Lung (tissue), 12 donors: ENCODE results near the gene SEC14L3. TPM values are rescaled to one million over a fixed set of nuclear protein-coding genes. Genes with fewer than 3 reads are reported as not detected.

Experiments used
- ATAC-seq: fragments of 200-7000 bp; cut with Tn5 transposase; one replicate; pipeline ENCODE4 v1.9.1; 2020; ENCODE audit warnings: moderate number of reproducible peaks; ENCODE audit not compliant: insufficient read depth, low FRiP score
- DNase-seq, 3 donors: peaks; one replicate each; pipeline ENCODE4 v3.0.0-alpha.2; 2013 to 2017
- H3K27ac ChIP-seq, 2 donors: one replicate each; pipeline ENCODE4 v1.5.1; 2013; ENCODE audit warnings: mild to moderate bottlenecking in 2 of 2, moderate library complexity in 2 of 2, control low read depth in 1 of 2, inconsistent platforms in 1 of 2, low read depth in 1 of 2, low read length in 1 of 2
- H3K27me3 ChIP-seq, 3 donors: one replicate each; pipeline ENCODE4 v1.5.1; 2013; ENCODE audit warnings: low read length in 2 of 3; ENCODE audit not compliant: control insufficient read depth in 3 of 3, insufficient read depth in 3 of 3
- H3K36me3 ChIP-seq, 4 donors: one replicate each; pipeline ENCODE4 v1.5.1; 2013; ENCODE audit warnings: low read length in 4 of 4, mild to moderate bottlenecking in 1 of 4, moderate library complexity in 1 of 4; ENCODE audit not compliant: control insufficient read depth in 4 of 4, insufficient read depth in 4 of 4
- H3K4me1 ChIP-seq, 5 donors: one replicate each; pipeline ENCODE4 v1.5.1; 2013; ENCODE audit warnings: low read length in 5 of 5, mild to moderate bottlenecking in 2 of 5, moderate library complexity in 1 of 5; ENCODE audit not compliant: control insufficient read depth in 5 of 5, insufficient read depth in 5 of 5
- H3K4me3 ChIP-seq: one replicate; pipeline ENCODE4 v1.5.1; 2013; ENCODE audit warnings: mild to moderate bottlenecking, control low read depth, moderate library complexity
- H3K9ac ChIP-seq, 2 donors: one replicate each; pipeline ENCODE4 v1.5.1; 2013; ENCODE audit warnings: low read length in 2 of 2, control low read depth in 1 of 2; ENCODE audit not compliant: insufficient read depth in 1 of 2
- H3K9me3 ChIP-seq, 4 donors: one replicate each; pipeline ENCODE4 v1.5.1; 2013; ENCODE audit warnings: low read length in 3 of 4, mild to moderate bottlenecking in 1 of 4, moderate library complexity in 1 of 4; ENCODE audit not compliant: control insufficient read depth in 4 of 4, insufficient read depth in 3 of 4
- WGBS, 2 donors: extraction: QIAGEN DNeasy Blood & Tissue Kit; methylation state at CpG; one replicate each; pipeline ENCODE4 v1.1.7; 2013; 5-methylcytosine and 5-hydroxymethylcytosine counted together
- polyA plus RNA-seq, 2 donors: library from polyadenylated mRNA; stranded (reverse); fragments of 200-250 nt; gene quantifications; one replicate each; pipeline ENCODE4 v1.2.1, GENCODE V29; 2013
- total RNA-seq, 2 donors: library from RNA; depleted of rRNA in 1 of 2; stranded (reverse); fragments of >200 nt in 1 of 2; gene quantifications; one replicate each; pipeline ENCODE4 v1.2.1, GENCODE V29; 2014 to 2021
- TF ChIP-seq, protein P1 (sequence below): IDR thresholded peaks from 2 replicates; pipeline ENCODE4 v1.5.1; 2012; ENCODE audit warnings: mild to moderate bottlenecking; ENCODE audit errors: control extremely low read depth, extremely low read depth
- donor health status: control.
- donor health status: control.
- donor health status: Bipolar disorder and iron deficiency.
- donor health status: healthy.
- donor health status: DM: yes; HTN: yes; CAD: no.

The SEC14L3 gene
- total and polyA plus RNA-seq, 4 donors = 0.17 to 0.98 (median 0.70) TPM

- Histone ChIP-seq H3K4me1 (no peaks in the 10 kb centered on the region), H3K27ac (no peak overlapping the region), H3K4me3 (no peak overlapping the region), H3K9me3 (no peaks in the 10 kb centered on the region), H3K9ac (no peak overlapping the region), H3K36me3 (no peaks in the 10 kb centered on the region), H3K27me3 (no peaks in the 10 kb centered on the region)
- 79 to 93% methylated on average over 12 of the region's 12 CpGs for WGBS, 2 donors
- ATAC-seq (no peak), DNase-seq (no peak)
- TF ChIP-seq, protein P1, sequence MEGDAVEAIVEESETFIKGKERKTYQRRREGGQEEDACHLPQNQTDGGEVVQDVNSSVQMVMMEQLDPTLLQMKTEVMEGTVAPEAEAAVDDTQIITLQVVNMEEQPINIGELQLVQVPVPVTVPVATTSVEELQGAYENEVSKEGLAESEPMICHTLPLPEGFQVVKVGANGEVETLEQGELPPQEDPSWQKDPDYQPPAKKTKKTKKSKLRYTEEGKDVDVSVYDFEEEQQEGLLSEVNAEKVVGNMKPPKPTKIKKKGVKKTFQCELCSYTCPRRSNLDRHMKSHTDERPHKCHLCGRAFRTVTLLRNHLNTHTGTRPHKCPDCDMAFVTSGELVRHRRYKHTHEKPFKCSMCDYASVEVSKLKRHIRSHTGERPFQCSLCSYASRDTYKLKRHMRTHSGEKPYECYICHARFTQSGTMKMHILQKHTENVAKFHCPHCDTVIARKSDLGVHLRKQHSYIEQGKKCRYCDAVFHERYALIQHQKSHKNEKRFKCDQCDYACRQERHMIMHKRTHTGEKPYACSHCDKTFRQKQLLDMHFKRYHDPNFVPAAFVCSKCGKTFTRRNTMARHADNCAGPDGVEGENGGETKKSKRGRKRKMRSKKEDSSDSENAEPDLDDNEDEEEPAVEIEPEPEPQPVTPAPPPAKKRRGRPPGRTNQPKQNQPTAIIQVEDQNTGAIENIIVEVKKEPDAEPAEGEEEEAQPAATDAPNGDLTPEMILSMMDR = no peak
Observed at GRCh38 chr22:30492144-30492543, 20.3 kb upstream of the SEC14L3 start.

DNA sequence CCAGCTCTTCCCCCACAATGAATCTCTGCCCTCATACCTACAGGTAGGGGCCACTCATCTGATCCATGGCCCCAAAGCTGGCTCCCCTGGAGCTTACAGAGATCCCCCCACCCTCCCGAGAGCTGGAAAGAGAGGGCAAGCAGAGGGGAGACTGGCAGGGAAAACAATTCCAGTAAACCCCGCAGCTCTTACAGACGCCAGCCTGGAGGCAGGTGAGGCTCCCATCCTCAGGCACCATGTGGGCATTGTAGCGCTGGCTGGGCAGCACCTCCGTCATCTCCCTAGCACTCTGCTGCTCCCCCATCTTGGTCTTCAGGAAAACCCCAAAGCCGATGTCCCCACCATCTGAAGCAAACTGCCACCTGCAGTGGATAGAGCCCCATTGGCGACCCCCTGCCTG, 19.6 kb upstream of the SEC14L3 start:
- H3K9me3 ChIP-seq = no peaks in the 10 kb centered on the region
- TF ChIP-seq, protein P1 = no peak
- WGBS, 2 donors = 90 to 95% methylated on average over 6 to 7 of the region's 7 CpGs

GRCh38 chr22:30490399-30490798, 18.6 kb upstream of the SEC14L3 start:
- H3K4me3 ChIP-seq = no peak overlapping the region
- no peaks in the 10 kb centered on the region for H3K9me3 ChIP-seq
- H3K9ac ChIP-seq = no peak overlapping the region
- H3K4me1 ChIP-seq = no peaks in the 10 kb centered on the region
- WGBS, 2 donors = 76 to 78% methylated on average over 11 of the region's 11 CpGs
- ATAC-seq (no peak), DNase-seq (no peak)
- no peaks in the 10 kb centered on the region for H3K36me3 ChIP-seq
- TF ChIP-seq, protein P1 = no peak
- H3K27me3 ChIP-seq = no peaks in the 10 kb centered on the region
- no peak overlapping the region for H3K27ac ChIP-seq

More for the DNA sequence above, 19.6 kb upstream of the SEC14L3 start:
- Histone ChIP-seq H3K27ac (no peak overlapping the region), H3K27me3 (no peaks in the 10 kb centered on the region), H3K36me3 (no peaks in the 10 kb centered on the region), H3K4me3 (no peak overlapping the region), H3K9ac (no peak overlapping the region), H3K4me1 (no peaks in the 10 kb centered on the region)
- ATAC-seq (no peak), DNase-seq (no peak)

- no peak overlapping the region for H3K27ac ChIP-seq
- DNase-seq (no peak), ATAC-seq (no peak)
- peaks cover 0 to 1% (median 0%) of the 10 kb centered on the region in 5 donors for H3K4me1 ChIP-seq
- no peaks in the 10 kb centered on the region for H3K9me3 ChIP-seq
- WGBS, 2 donors = 75 to 84% methylated on average over 7 of the region's 7 CpGs
- no peak overlapping the region for H3K9ac ChIP-seq
- no peaks in the 10 kb centered on the region for H3K27me3 ChIP-seq
- no peak overlapping the region for H3K4me3 ChIP-seq
- no peaks in the 10 kb centered on the region for H3K36me3 ChIP-seq
- TF ChIP-seq, protein P1 = no peak
Observed at GRCh38 chr22:30488121-30488520, 16.3 kb upstream of the SEC14L3 start.
